Vagina (tissue), 2 donors: ENCODE results near the gene SEMA4A.

Experiments used
- POLR2A ChIP-seq, 2 donors: fragments of 450-650 bp; IDR thresholded peaks; one replicate each; pipeline ENCODE4 v1.6.1; 2017; ENCODE audit warnings: antibody characterized with exemption in 2 of 2, mild to moderate bottlenecking in 2 of 2, moderate library complexity in 2 of 2
- POLR2AphosphoS5 ChIP-seq, 2 donors: sonication (generic); formaldehyde crosslinking; IDR thresholded peaks; one replicate each; pipeline ENCODE4 v1.9.0; 2017; ENCODE audit warnings: antibody characterized with exemption in 2 of 2, mild to moderate bottlenecking in 2 of 2, low read depth in 1 of 2; ENCODE audit not compliant: insufficient read depth in 1 of 2

GRCh38 chr1:156160000-156160742 is 6.8 kb downstream of the SEMA4A start:
- TF ChIP-seq POLR2A (IDR thresholded peaks at IDR 0.05) (no peak), POLR2AphosphoS5 (IDR thresholded peaks at IDR 0.05; ENCODE audit: insufficient read depth in 1 of 2, low read depth in 1 of 2) (peak in 1 of 2 donors; percentile 23)
